Stimulated activated CD8-positive, alpha-beta memory T cell treated with anti-CD3 and anti-CD28 coated beads, Interleukin-15, amount 100 ng/mL, for 48 hours (primary cell): ENCODE results near the gene IFITM5.
"Not testable (repeated sequence)": the region's sequence is repeated elsewhere in the genome, so short reads cannot be mapped to it uniquely, and the experiment has no call there.

Experiments used
- DNase-seq, 2 donors: peaks; one replicate each; pipeline ENCODE4 v3.0.0-alpha.2; 2020; ENCODE audit warnings: low read depth in 2 of 2

Gene IFITM5

DNA sequence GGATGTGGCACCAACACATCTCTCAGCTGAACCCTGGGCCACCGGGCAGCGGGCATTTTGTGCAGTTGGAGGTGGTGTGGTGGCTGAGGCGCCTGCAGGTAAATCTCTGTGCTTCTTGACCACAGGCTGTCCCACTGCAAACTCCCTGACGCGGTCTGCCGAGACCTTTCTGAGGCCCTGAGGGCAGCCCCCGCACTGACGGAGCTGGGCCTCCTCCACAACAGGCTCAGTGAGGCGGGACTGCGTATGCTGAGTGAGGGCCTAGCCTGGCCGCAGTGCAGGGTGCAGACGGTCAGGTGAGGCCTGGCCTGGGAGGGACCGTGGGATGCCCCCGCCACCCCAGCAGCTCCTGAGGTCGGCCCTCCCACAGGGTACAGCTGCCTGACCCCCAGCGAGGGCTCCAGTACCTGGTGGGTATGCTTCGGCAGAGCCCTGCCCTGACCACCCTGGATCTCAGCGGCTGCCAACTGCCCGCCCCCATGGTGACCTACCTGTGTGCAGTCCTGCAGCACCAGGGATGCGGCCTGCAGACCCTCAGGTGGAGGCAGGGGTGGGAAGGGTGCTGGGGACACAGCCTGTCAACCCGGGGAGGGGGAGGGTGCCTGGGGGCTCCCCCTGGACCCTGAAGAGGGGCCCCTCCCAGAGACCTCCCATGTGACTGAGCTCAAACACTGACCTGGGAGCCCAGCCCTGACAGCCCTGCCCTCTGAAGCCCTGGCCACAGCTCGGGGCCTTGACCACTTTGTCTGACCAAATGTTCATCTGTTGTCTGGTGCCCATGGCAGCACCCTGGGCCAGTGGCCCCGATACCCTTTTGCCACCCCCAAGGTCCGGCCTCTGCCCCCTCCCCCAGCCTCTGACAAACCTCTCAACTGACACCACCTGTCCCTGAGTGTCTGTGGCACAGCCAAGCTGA, 15.0 kb downstream of the IFITM5 start:
- DNase-seq = no peak

DNA sequence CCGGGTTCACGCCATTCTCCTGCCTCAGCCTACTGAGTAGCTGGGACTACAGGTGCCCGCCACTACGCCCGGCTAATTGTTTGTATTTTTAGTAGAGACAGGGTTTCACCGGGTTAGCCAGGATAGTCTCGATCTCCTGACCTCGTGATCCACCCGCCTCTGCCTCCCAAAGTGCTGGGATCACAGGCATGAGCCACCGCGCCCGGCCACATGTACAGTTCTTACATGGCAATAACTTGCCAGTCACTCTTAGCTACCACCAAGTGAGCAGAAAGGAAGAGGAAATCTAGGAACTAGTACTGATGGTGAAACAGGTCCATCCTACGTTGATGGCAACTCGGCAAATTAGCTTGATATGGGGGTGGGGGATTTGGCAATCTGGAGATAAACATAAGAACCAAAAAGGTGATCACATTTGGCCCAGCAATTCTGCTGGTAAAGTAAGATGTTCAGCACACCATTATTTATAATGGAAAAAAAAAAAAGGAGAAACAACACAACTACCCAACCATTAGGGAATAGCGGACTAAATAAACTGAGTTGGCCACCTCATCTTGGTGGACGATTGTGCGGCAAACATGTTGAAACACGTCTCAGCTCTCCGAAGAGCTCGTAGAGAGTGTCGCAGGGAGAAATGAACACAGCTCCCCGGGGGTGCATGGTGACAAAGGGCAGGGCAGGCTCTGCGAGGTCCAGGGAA, 15.8 kb downstream of the IFITM5 start:
- DNase-seq = no peak

DNA sequence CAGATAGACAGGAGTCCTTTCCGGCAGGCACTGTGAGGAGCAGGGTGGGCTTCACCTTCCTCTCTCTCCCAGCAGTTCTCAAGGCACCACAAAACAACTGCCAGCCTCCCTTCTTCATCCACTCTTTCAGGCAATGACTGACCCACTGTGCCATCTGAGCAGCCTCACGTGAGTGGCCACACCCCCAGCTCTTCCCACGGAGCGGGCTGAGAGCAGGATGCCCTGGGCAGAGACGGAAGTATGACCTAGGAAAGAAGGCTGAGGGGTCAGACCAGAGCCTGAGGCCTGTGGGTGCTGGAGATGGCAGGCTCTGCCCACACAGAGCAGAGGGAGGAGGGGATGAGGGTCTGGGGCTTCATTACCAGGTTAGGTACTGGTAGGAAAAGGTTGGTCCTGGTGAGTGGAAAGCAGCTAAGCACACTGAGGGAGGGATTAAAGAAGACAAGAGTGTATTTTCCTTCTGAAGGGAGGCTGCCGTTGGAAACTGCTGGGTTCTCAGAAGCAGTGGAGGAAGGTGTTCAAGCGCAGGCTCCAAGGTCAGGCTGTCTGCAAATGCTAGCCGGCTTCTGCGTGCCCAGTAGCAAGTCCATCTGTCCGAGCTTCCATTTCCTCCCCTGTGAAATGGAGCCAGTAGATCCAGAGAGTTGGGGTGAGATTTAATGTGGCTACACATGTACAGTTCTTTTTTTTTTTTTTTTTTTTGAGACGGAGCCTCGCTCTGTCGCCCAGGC, 16.5 kb downstream of the IFITM5 start:
- no peak for DNase-seq

DNA sequence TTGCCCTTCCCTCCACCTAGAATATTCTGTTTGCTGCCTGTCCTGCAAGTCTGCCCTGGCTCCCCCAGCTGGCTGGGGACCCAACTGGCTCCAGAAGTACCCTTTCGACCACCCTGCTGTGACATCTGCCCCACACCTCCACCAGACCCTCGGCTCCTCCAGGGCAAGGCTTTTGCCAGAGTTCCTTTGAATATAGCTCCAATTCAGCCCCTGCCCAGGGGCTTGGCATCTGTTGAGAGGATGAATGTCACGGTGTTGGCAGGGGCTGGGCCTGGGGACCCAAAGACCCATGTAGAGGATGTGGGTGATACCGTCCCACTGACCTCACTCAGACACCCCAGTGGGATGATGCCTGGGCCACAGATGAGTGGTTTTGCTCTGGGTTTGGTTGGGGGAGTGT, 17.2 kb downstream of the IFITM5 start:
- no peak for DNase-seq

DNA sequence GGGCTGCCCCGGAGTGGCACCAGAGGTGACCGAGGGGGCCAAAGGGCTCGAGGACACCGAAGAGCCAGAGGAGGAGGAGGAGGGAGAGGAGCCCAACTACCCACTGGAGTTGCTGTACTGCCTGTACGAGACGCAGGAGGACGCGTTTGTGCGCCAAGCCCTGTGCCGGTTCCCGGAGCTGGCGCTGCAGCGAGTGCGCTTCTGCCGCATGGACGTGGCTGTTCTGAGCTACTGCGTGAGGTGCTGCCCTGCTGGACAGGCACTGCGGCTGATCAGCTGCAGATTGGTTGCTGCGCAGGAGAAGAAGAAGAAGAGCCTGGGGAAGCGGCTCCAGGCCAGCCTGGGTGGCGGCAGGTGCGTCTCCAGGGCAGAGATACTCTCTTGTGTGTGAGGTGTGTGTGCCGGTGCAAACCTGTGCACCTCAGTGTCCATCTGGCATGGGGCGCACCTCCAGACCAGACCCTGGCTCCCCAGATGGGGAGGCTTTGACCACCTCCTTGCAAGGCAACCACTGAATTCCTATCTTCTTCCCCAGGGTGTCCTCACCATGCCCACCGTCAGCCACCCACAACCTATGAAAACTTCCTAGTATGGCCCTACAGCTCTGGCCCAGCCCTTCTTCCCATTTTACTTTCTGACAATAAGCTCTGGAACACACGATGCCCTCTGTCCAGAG, 17.7 kb downstream of the IFITM5 start:
- no peak for DNase-seq

DNA sequence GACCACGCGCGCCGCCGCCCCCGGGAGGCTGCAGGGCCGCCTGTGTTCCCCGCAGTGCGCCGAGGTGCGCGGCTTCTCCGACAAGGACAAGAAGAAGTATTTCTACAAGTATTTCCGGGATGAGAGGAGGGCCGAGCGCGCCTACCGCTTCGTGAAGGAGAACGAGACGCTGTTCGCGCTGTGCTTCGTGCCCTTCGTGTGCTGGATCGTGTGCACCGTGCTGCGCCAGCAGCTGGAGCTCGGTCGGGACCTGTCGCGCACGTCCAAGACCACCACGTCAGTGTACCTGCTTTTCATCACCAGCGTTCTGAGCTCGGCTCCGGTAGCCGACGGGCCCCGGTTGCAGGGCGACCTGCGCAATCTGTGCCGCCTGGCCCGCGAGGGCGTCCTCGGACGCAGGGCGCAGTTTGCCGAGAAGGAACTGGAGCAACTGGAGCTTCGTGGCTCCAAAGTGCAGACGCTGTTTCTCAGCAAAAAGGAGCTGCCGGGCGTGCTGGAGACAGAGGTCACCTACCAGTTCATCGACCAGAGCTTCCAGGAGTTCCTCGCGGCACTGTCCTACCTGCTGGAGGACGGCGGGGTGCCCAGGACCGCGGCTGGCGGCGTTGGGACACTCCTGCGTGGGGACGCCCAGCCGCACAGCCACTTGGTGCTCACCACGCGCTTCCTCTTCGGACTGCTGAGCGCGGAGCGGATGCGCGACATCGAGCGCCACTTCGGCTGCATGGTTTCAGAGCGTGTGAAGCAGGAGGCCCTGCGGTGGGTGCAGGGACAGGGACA, 18.4 kb downstream of the IFITM5 start:
- DNase-seq = no peak

DNA sequence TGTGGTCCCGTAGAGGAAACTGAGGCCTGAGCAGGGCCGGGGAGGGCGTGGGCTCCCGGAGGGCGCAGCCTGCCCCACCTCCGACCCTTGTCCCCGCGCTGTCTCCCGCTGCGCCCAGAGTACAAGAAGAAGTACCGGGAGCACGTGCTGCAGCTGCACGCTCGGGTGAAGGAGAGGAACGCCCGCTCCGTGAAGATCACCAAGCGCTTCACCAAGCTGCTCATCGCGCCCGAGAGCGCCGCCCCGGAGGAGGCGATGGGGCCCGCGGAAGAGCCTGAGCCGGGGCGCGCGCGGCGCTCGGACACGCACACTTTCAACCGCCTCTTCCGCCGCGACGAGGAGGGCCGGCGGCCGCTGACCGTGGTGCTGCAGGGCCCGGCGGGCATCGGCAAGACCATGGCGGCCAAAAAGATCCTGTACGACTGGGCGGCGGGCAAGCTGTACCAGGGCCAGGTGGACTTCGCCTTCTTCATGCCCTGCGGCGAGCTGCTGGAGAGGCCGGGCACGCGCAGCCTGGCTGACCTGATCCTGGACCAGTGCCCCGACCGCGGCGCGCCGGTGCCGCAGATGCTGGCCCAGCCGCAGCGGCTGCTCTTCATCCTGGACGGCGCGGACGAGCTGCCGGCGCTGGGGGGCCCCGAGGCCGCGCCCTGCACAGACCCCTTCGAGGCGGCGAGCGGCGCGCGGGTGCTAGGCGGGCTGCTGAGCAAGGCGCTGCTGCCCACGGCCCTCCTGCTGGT, 19.2 kb downstream of the IFITM5 start:
- DNase-seq = no peak

DNA sequence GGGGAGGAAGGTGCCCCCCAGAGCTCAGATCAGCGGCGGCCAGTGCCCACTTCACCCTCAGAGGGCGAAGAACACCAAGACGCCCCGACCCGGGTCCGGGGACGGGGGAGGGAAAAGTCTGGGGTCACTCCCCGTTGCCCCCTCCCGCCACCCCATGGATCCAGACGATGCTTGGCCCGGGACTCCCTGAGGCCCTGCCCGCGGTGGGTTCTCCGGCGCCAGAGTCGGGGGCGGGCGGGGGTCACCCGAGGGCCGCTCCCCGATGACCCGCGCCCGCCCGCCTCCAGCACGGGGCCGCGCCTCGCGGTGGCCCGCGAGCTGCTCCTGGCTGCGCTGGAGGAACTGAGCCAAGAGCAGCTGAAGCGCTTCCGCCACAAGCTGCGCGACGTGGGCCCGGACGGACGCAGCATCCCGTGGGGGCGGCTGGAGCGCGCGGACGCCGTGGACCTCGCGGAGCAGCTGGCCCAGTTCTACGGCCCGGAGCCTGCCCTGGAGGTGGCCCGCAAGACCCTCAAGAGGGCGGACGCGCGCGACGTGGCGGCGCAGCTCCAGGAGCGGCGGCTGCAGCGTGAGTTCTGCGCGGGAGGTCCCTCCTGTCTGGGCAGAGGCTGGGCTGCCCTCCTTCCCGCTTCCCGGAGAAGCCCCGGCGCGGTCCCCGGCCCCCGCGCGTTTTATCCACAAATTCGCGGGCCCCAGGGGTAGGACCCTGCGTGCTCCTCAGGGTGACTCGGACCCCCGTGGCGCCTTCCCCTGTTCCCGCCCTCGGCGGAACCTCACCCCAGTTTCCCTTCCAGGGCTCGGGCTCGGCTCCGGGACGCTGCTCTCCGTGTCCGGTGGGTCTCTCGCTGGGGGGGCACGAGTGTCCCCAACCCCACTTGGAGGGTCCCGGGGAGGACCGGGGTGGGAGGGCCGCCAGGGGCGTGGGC, 20.0 kb downstream of the IFITM5 start:
- no peak for DNase-seq

DNA sequence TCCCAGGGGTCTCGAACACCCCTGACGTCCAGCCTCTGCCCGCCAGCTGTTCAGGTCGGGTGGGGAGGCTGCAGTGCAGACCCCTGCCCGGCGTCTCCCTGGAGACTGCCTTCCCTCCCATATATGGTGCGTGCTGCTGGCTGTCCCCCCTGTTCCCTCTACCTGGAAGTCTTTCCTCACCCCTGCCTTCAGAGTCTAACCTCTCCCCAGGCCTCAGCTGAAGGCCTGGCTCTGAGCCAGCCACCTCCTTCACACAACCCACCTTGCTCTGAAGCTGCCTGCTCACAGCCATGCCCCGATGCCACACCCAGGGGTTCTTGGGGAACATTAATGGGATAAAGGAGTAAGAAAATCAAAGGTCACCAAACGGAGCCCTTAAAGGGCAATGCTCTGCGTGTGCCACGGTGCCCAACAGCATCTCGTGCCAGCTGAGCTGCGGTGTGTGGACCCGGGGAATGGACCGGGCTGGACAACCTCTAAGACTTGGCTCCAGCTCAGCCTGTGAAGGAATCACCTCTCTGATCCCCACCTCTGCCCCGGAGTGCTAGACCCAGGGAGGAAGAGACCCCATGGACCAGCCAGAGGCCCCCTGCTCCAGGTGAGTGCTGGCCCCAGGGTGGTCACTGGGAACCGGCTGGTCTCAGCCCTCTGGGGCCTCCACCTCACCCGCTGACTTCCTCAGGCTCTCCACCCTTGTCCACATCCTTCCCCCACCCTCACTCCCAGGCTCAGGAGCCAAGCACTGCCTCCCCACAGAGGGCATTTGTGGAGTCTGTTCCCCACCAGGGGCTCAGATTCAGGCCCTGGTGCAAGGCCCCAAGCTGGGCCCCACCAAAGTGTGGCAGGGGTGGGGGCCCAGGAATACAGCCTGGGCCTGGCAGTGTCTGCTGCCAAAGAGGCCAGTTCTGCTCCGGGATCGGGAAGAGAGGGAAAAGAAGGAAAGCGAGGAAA, 21.1 kb downstream of the IFITM5 start, which contains the start of gene NLRP6:
Gene NLRP6 (plus strand): TSS at position 407 of the 951 bp plus-strand sequence. CDS start 163 bp downstream, at position 570.
- no peak for DNase-seq

DNA sequence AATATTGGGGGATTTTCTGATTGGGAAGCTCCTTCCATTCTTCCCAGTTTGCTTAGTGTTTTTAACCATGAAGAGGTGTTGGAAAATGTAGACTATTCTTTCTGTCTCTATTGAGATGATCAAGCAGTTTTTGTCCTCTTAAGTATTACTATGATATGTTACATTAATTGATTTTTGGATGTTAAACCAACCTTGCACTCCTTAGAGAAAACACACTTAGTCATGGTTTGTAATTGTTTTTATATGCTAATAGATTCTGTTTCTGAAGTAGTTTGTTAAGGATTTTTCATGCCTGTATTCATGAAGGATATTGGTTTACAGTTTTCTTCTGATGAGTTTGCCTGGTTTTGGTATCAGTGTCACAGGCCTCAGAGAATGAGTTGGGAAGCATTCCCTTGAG, 23.1 kb downstream of the IFITM5 start:
- no peak for DNase-seq

DNA sequence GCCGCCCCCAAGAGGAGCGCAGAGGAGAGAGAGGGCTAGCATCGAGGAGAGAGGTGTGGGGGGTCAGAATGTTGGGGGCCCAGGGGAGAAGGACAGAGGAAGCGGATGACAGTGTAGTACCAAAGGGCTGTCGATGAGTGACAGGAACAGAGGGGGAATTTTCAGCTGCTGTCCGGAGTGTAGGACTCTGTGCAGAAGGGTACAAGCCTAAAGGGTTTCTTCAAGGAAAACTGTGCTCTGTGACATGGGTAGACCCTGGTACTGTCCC, 26.5 kb downstream of the IFITM5 start:
- no peak for DNase-seq

DNA sequence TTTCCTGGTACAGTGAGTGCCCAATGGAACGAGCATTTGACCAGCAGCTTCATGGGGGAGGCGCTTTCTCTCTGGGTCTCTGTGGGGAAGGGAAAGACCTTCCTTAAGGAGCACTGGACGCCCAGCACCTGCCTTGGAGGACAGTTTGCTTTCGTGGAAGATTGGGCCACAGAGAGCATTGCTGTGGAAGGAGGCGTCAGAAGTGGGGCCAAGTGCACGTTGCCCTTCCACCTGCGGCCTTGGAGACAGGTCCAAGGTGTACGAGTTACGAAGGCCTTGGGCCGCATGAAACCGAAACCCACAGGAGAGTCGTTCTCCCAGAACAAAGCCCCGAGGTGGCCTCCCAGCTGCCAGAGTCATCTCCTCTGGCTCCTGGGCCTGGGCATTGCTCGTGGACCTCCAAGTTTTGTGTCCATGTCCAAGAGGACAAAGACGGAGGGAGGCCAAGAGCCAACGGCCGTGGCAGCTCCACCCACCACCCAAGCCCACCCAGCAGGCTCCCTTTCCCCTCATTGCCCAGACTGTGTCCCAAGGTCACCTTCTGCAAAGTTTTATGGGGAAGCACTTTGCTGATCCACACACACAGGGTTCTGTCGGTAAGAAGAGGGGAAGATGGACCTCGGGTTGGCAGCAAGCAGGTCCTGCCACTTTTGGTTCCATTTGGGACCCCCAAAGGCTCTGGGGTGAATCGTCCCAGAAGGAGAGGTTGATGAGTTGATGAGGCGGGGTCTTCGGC, 27.0 kb downstream of the IFITM5 start:
- no peak for DNase-seq

DNA sequence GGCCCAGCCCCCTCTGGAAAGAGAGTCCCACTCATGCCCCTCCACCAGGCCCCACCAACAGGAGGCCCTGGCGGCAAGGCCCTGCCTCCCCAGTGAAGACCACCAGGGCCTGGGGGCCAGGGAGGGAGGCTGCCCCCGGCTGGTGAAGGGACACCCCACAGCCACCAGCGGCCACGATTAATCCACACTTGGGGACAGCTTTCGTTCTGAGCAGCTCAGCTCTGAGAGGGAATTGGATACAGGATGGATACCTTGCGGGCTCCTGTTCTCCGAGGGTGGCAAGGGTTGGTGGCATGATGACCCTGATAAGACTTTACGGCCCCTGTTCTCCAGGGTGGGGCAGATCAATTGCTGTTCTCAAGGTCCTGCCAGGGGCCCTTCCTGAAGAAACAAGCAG, 28.0 kb downstream of the IFITM5 start:
- DNase-seq = no peak

DNA sequence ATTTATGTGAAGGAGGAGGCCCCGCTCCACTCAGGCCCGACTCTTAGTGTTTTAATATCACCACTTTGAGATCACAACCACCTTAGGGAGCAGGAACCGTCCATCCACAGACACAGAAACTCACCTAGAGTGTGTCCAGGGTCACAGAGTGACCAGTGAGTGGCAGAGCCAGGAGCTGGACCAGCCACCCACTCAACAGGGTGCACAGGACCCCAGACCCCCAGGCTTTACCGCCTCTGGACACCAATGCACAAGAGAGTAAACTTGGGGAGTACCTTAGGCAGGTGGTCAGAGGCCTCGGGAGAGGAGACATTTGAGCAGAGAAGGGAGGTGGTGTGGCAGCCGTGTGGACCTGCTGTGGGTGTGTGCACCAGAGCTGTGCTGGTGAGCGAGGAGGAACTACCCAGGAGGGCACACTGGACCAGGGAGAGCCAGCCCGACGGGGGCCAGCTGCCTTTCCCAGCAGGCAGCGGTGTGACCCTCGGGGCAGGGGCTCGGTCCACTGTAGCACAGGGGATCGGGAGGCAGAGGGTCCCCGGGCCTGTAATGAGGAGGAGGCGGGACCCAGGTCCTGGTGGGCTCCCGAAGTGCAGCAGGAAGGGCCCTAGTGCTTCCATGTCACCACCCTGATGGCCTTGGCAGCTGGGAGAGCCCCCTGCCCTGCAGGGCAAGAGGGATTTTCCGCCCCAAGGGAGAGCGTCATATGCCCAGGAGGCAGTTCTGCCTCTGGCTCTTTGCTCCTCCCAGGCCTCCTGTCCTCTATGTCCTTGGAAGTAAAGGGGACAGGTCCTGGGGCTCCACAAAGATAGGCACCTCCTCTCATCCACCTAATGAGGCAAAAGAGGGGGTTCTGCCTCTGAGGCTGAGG, 28.6 kb downstream of the IFITM5 start:
- DNase-seq = no peak

DNA sequence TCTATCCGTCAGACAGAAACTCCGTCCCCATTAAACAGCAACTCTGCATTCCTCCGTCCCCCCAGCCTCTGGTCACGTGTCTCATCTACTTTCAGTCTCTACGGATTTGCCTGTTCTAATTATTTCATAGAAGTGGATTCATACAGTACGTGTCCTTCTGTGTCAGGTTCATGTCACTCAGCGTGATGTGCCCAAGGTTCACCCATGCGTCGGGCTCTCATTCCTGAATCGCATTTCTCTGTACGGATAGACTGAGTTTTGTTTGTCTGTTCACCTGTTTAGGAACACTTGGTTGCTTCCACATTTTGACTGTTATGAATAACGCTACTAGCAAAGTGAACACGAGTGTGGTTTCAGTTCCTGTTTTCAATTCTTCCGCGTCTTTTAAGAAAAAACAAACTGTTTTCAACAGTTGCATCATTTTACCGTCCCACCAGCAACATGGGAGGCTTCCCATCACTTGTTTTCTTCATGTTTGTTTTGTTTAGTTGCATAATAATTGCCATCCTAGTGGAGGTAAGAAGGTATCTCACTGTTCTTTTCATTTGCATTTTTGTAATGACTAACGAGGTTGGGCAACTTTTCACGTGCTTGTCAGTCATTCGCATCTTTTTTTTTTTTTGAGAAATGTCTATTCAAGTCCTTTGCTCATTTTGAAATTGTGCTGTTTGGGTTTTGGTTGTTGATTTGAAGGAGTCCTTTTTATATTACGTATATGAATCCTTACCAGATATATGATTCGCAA, 30.0 kb downstream of the IFITM5 start:
- no peak for DNase-seq

DNA sequence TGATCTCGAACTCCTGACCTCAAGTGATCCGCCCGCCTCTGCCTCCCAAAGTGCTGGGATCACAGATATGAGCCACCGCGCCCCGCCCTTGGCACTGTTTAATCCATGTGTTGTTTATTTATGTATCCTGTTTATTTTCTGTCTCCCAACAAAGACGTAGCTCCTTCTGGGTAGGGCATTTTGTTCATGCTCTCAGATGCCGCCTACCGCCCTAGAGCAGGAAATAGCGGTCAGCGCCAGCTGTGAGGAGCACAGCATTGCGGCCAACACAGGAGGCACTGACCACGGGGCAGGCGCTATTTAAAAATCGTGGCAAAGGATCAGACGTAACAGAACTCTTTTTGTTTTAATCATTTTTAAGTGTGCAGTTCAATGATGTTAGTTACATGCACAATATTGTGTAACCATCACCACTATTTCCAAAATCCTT, 30.6 kb downstream of the IFITM5 start:
- not testable (repeated sequence) for DNase-seq
